ENCODE results near the gene SELENOI. TPM values are rescaled to one million over a fixed set of nuclear protein-coding genes. Genes with fewer than 3 reads are reported as not detected.
"Not testable (repeated sequence)": the region's sequence is repeated elsewhere in the genome, so short reads cannot be mapped to it uniquely, and the experiment has no call there.

The SELENOI gene
- total RNA-seq, 3 donors from 2014 or later = 6.6 to 26.3 (median 17.4) TPM

DNA sequence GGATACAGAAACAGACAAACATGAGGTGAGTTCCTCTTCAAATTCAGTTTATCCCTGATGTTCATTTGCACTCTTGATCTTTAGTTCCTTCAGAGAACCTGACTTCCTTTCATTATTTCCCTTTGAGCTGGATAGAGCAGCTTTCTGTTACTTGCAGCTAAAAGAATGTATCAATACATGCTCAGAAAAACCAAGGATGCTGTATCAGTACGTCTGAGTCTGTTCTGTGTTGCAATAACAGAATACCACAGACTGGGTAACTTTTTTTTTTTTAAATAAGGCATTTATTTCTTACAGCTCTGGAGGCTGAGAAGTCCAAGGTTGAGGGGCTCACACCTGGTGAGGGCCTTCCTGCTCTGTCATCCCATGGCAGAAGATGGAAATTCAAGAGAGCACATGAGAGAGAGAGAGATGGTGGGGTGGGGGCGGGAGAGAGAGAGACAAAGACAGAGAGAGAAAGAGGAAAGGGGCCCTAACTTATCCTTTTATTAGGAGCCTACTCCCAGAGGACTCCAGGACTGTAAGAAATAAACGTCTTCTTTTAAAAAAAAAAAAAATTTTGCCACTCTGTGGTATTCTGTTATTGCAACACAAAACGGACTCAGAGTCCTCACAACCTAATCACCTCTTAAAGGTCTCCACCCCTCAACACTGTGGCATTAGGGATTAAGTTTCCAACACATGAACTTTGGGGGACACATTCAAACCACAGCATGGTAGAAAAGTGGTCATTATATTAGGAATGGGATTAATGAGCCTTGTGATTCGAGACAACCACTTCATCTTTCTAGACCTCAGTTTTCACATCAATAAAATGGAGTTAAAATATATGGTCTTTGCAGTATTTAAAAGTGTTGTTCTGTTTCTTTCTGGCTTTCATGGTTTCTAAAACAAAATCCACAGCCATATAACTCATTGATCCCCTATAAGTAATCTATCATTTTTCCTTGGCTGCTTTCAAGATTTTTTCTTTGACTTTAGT, 18.4 kb upstream of the SELENOI start:
- Histone ChIP-seq H3K4me1 (no peaks in the 10 kb centered on the region), H3K27ac (no peak overlapping the region), H3K36me3 (no peaks in the 10 kb centered on the region), H3K27me3 (no peaks in the 10 kb centered on the region), H3K4me3 (no peak overlapping the region), H3K9me3 (no peaks in the 10 kb centered on the region)
- no peak for TF ChIP-seq POLR2AphosphoS5 (IDR thresholded peaks at IDR 0.05)
- no peak for TF ChIP-seq POLR2A (IDR thresholded peaks at IDR 0.05)
- TF ChIP-seq, protein P1, sequence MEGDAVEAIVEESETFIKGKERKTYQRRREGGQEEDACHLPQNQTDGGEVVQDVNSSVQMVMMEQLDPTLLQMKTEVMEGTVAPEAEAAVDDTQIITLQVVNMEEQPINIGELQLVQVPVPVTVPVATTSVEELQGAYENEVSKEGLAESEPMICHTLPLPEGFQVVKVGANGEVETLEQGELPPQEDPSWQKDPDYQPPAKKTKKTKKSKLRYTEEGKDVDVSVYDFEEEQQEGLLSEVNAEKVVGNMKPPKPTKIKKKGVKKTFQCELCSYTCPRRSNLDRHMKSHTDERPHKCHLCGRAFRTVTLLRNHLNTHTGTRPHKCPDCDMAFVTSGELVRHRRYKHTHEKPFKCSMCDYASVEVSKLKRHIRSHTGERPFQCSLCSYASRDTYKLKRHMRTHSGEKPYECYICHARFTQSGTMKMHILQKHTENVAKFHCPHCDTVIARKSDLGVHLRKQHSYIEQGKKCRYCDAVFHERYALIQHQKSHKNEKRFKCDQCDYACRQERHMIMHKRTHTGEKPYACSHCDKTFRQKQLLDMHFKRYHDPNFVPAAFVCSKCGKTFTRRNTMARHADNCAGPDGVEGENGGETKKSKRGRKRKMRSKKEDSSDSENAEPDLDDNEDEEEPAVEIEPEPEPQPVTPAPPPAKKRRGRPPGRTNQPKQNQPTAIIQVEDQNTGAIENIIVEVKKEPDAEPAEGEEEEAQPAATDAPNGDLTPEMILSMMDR (IDR thresholded peaks at IDR 0.05) = no peak
- intact Hi-C loops (cut with DNase I; ENCODE audit: low total_unique reads) = loop anchor here (10.0 kb wide), 1 partner anchor 83 kb away; the partner anchor contains the start of genes HADHA and HADHB
- no peak for DNase-seq (ENCODE audit: low spot score in 2 of 2)

DNA sequence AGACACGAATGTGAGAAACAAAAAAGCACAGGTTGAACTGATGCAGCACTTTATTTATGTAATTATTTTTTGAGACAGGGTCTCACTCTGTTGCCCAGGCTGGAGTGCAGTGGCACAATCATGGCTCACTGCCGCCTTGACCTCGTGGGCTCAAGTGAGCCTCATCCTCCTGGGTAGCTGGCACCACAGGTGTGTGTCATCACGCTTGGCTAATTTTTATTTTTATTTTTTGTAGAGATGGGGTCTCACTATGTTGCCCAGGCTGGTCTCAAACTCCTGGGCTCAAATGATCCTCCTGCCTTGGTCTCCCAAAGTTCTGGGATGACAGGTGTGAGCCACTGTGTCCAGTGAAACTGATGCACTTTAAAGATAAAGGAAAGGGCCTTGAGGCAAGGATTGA, 16.9 kb upstream of the SELENOI start:
- not testable (repeated sequence) for H3K36me3 ChIP-seq; H3K4me3 ChIP-seq; DNase-seq (ENCODE audit: low spot score in 2 of 2); H3K27me3 ChIP-seq; H3K27ac ChIP-seq; H3K9me3 ChIP-seq; H3K4me1 ChIP-seq
- intact Hi-C loops (cut with DNase I; ENCODE audit: low total_unique reads) = loop anchor here (10.0 kb wide), 1 partner anchor 84 kb away; the partner anchor contains the start of genes HADHA and HADHB

DNA sequence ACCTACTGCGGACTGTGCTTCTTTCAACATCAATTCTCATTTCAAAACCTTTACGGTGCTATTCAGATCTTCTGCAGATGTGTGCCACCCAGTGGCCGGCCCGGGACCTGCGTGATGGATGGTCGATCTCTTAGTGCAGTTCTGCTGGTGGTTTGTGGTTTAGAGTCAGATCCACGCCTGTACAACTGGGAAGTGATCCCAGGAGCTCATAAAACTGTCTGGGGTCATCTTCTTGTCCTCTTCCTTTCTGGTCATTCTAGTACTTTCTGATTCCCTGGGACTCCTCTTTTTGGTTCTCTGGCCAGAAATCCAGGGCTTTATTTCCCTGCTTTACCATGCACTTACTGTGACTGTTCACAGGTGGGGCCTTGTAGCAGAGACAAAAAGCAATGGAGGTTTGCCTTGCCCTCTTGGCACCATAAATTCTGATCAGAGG, 15.8 kb upstream of the SELENOI start:
- Histone ChIP-seq H3K4me1 (no peaks in the 10 kb centered on the region), H3K27me3 (no peaks in the 10 kb centered on the region), H3K36me3 (no peaks in the 10 kb centered on the region), H3K9me3 (no peaks in the 10 kb centered on the region), H3K27ac (no peak overlapping the region), H3K4me3 (no peak overlapping the region)
- DNase-seq (ENCODE audit: low spot score in 2 of 2) = peak; percentile 88 to 91
- intact Hi-C loops (cut with DNase I; ENCODE audit: low total_unique reads) = no loop called here
- no peak for TF ChIP-seq POLR2A (IDR thresholded peaks at IDR 0.05)
- TF ChIP-seq, protein P1 (IDR thresholded peaks at IDR 0.05) = peak; percentile 77 to 94 (median 84)
- TF ChIP-seq POLR2AphosphoS5 (IDR thresholded peaks at IDR 0.05) = peak; percentile 33 to 69 (median 45)

DNA sequence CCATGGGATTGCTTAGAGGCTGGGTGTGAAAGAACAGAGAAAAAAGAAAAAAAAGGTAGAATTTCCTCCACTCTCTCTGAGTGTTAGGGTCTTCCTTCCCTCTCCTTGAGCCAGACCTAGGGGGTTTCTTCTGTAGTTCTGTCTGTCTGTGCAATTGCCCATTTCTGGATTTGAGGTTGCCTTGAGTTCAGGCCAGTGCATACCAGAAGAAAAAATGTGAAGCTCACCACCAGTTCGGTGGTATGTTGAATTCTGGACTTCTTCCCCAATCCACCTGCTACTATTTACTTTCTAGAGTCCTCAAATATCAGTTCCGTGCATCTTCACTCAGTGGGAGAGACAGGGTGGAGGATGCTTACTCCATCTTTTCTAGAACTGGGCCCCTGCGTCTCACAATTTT, 15.3 kb upstream of the SELENOI start:
- no peaks in the 10 kb centered on the region for H3K4me1 ChIP-seq
- intact Hi-C loops (cut with DNase I; ENCODE audit: low total_unique reads) = no loop called here
- no peak overlapping the region for H3K27ac ChIP-seq
- no peaks in the 10 kb centered on the region for H3K36me3 ChIP-seq
- no peaks in the 10 kb centered on the region for H3K9me3 ChIP-seq
- no peak for DNase-seq (ENCODE audit: low spot score in 2 of 2)
- TF ChIP-seq POLR2A (IDR thresholded peaks at IDR 0.05) (no peak), POLR2AphosphoS5 (IDR thresholded peaks at IDR 0.05) (no peak)
- TF ChIP-seq, protein P1 (IDR thresholded peaks at IDR 0.05) = no peak
- H3K27me3 ChIP-seq = no peaks in the 10 kb centered on the region
- no peak overlapping the region for H3K4me3 ChIP-seq

DNA sequence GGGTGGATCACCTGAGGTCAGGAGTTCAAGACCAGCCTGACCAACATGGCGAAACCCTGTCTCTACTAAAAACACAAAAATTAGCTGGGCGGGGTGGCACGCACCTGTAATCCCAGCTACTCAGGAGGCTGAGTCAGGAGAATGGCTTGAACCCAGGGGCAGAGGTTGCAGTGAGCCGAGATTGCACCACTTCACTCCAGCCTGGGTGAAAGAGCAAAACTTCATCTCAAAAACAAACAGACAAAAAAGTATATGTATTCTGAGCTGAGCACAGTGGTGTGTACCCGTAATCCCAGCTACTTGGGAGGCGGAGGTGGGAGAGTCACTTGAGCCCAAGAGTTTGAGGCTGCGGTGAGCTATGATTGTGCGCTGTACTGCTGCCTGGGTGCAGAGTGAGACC, 14.6 kb upstream of the SELENOI start:
- DNase-seq (ENCODE audit: low spot score in 2 of 2); H3K4me1 ChIP-seq; H3K9me3 ChIP-seq; intact Hi-C loops (cut with DNase I; ENCODE audit: low total_unique reads); H3K27ac ChIP-seq; H3K36me3 ChIP-seq; H3K27me3 ChIP-seq; H3K4me3 ChIP-seq: not testable (repeated sequence)

DNA sequence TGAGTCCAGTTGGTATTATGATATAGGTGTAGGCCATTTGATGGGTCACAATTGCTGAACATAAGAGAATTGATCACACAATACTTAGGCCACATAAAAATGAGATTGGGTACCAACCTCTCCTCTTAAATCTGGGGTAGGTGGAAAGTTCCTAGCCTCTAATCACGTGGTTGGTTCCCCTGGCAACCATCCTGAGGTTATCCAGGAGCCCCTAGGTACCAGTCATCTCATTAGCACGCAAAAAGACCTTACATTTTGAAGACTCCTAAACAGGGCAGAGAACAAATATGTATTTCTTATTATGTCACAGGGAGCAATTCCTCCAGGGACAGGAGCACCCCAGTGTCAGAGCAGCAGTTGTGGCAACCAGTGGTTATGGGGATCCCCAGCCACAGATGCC, 12.7 kb upstream of the SELENOI start:
- H3K27ac ChIP-seq = no peak overlapping the region
- H3K4me1 ChIP-seq = no peaks in the 10 kb centered on the region
- H3K27me3 ChIP-seq = no peaks in the 10 kb centered on the region
- intact Hi-C loops (cut with DNase I; ENCODE audit: low total_unique reads) = no loop called here
- no peaks in the 10 kb centered on the region for H3K9me3 ChIP-seq
- TF ChIP-seq POLR2A (IDR thresholded peaks at IDR 0.05) = no peak
- H3K4me3 ChIP-seq = no peak overlapping the region
- no peak for DNase-seq (ENCODE audit: low spot score in 2 of 2)
- no peaks in the 10 kb centered on the region for H3K36me3 ChIP-seq
